NCI-H128 (cell line): ENCODE results near the gene ASL.
"Not testable (repeated sequence)": the region's sequence is repeated elsewhere in the genome, so short reads cannot be mapped to it uniquely, and the experiment has no call there.

Experiments
- DNase-seq: peaks from one replicate; lab custom pipeline; 2025; ENCODE audit not compliant: unreplicated experiment; lab: John Stamatoyannopoulos, UW

Gene ASL

GRCh38 chr7:66118603-66119002 is 43.0 kb downstream of the ASL start:
- no peak for DNase-seq

GRCh38 chr7:66119245-66119850 is 43.7 kb downstream of the ASL start:
- DNase-seq: no peak

- no peak for DNase-seq
These were observed 47.5 kb downstream of the ASL start for GRCh38 chr7:66123175-66123528.

GRCh38 chr7:66124569-66124861 is 48.9 kb downstream of the ASL start:
- not testable (repeated sequence) for DNase-seq

GRCh38 chr7:66125052-66125694 is 49.6 kb downstream of the ASL start:
- no peak for DNase-seq

GRCh38 chr7:66125781-66126352 is 50.2 kb downstream of the ASL start:
- DNase-seq: not testable (repeated sequence)

- not testable (repeated sequence) for DNase-seq
These were observed 51.6 kb downstream of the ASL start for GRCh38 chr7:66127172-66127571.

GRCh38 chr7:66138994-66139752 is 63.6 kb downstream of the ASL start:
- no peak for DNase-seq

- DNase-seq: no peak
These were observed 65.3 kb downstream of the ASL start for GRCh38 chr7:66140924-66141323.

- no peak for DNase-seq
These were observed 66.7 kb downstream of the ASL start for GRCh38 chr7:66142334-66142733.

- no peak for DNase-seq
These were observed 67.4 kb downstream of the ASL start for GRCh38 chr7:66142996-66143395.
